GM12878 (cell line): ENCODE measurements around the gene SLAMF9. TPM values are rescaled to one million over a fixed set of nuclear protein-coding genes. Genes with fewer than 3 reads are reported as not detected.

Source experiments
- ATAC-seq: fragments of 200-7000 bp; cut with Tn5 transposase; 3 replicates; pipeline ENCODE4 v1.9.1; 2020; ENCODE audit warnings: mild to moderate bottlenecking, moderate library complexity
- BruUV-seq: library from RNA; stranded (reverse); fragments of 400-500 nt; replicated peaks from 2 replicates; lab custom pipeline; 2021; lab: Mats Ljungman, UMichigan
- CTCF ChIA-PET: fragments of 300-600 bp; sonication (Branson Sonifier 250); formaldehyde crosslinking; extraction: SDS; loops from one replicate; lab custom pipeline; 2021; ENCODE audit warnings: inconsistent platforms; lab: Yijun Ruan, JAX
- POLR2A ChIA-PET: fragments of 350-600 bp; formaldehyde crosslinking; extraction: SDS; loops from one replicate; lab custom pipeline; 2021; ENCODE audit warnings: inconsistent platforms; lab: Charles Lee
- RAD21 ChIA-PET: fragments of 300-600 bp; sonication (Branson Sonifier 250); formaldehyde crosslinking; loops from one replicate; lab custom pipeline; 2023; ENCODE audit warnings: antibody characterized with exemption; ENCODE audit not compliant: unreplicated experiment; lab: Charles Lee
- SMC1A ChIA-PET: fragments of 300-600 bp; sonication (Branson Sonifier 250); formaldehyde crosslinking; loops from one replicate; lab custom pipeline; 2023; ENCODE audit not compliant: unreplicated experiment, uncharacterized antibody; lab: Charles Lee
- DNase-seq: peaks from one replicate; pipeline ENCODE4 v3.0.0-alpha.2; 2011; ENCODE audit warnings: low read depth, low spot score
- FAIRE-seq: peaks from 3 replicates; lab custom pipeline; 2011; peaks lifted over from hg19 to GRCh38; lab: Jason Lieb, UNC
- H2AFZ ChIP-seq: 2 replicates; pipeline ENCODE4 v1.6.0; 2011; ENCODE audit warnings: low read depth, low read length, control low read depth; ENCODE audit not compliant: control insufficient read depth
- H3K27ac ChIP-seq: 2 replicates; pipeline ENCODE4 v1.5.1; 2011; ENCODE audit warnings: control low read depth; ENCODE audit not compliant: control insufficient read depth, insufficient read depth
- H3K27me3 ChIP-seq, 2 experiments: replicated peaks in 1 of 2; 2 replicates each; pipeline versions ENCODE4 v1.6.0 to v1.6.1; 2011; ENCODE audit warnings: low read length in 1 of 2; ENCODE audit not compliant: control insufficient read depth in 2 of 2, insufficient read depth in 2 of 2
- H3K36me3 ChIP-seq, 2 experiments: 2 replicates each; pipeline ENCODE4 v1.5.1; 2011; ENCODE audit warnings: low read length in 1 of 2; ENCODE audit not compliant: control insufficient read depth in 2 of 2, insufficient read depth in 2 of 2
- H3K4me1 ChIP-seq: 2 replicates; pipeline ENCODE4 v1.6.1; 2011; ENCODE audit warnings: mild to moderate bottlenecking, low read length, moderate library complexity, mixed read lengths; ENCODE audit not compliant: control insufficient read depth, insufficient read depth
- H3K4me2 ChIP-seq: 2 replicates; pipeline ENCODE4 v1.6.0; 2011; ENCODE audit warnings: control low read depth; ENCODE audit not compliant: control insufficient read depth, insufficient read depth
- H3K4me3 ChIP-seq: fragments of 200-600 bp; sonication (generic); 2 replicates; pipeline ENCODE4 v1.5.1; 2016
- H3K79me2 ChIP-seq: 2 replicates; pipeline ENCODE4 v1.6.0; 2011; ENCODE audit warnings: low read length; ENCODE audit not compliant: control insufficient read depth, insufficient read depth
- H3K9ac ChIP-seq: 2 replicates; pipeline ENCODE4 v1.8.0; 2011; ENCODE audit warnings: low read length, control low read depth, mixed read lengths; ENCODE audit not compliant: control insufficient read depth, insufficient read depth
- H3K9me3 ChIP-seq: replicated peaks from 3 replicates; pipeline ENCODE4 v1.5.1; 2011; ENCODE audit warnings: mild to moderate bottlenecking, low read length; ENCODE audit not compliant: control insufficient read depth, insufficient read depth
- H4K20me1 ChIP-seq: 2 replicates; pipeline ENCODE4 v1.6.0; 2011; ENCODE audit not compliant: control insufficient read depth, insufficient read depth
- MTA3 ChIP-seq: IDR thresholded peaks from 2 replicates; pipeline ENCODE4 v1.6.1; 2012; ENCODE audit warnings: low read length, inconsistent platforms, borderline replicate concordance
- RAD51 ChIP-seq: fragments of 450-650 bp; IDR thresholded peaks from 2 replicates; pipeline ENCODE4 v1.6.1; 2016; ENCODE audit warnings: moderate library complexity, mild to moderate bottlenecking, inconsistent platforms
- SPI1 ChIP-seq: IDR thresholded peaks from 2 replicates; pipeline ENCODE4 v1.6.1; 2011; ENCODE audit warnings: low read depth, mild to moderate bottlenecking, low read length, moderate library complexity, borderline replicate concordance; ENCODE audit not compliant: insufficient read depth
- YBX1 ChIP-seq: fragments of 450-650 bp; IDR thresholded peaks from 2 replicates; pipeline ENCODE4 v1.6.1; 2016; ENCODE audit warnings: antibody characterized with exemption
- YY1 ChIP-seq: IDR thresholded peaks from 2 replicates; pipeline ENCODE4 v1.6.1; 2011; ENCODE audit warnings: low read depth, mild to moderate bottlenecking, low read length
- WGBS: methylation state at CpG from one replicate; pipeline ENCODE4 v1.1.6; 2016; ENCODE audit warnings: low lambda C conversion rate; ENCODE audit not compliant: insufficient replicate concordance, insufficient coverage; ENCODE audit errors: missing lambda C conversion rate; 5-methylcytosine and 5-hydroxymethylcytosine counted together
- in situ Hi-C: fragments of 300-500 bp; cut with MboI; formaldehyde crosslinking; loops from 9 replicates; pipeline ENCODE4 v1.14.3; 2018; ENCODE audit warnings: mixed read lengths
- intact Hi-C: fragments of 100-400 bp; cut with micrococcal nuclease; formaldehyde crosslinking; loops from one replicate; pipeline ENCODE4 v1.14.2; 2022; ENCODE audit not compliant: unreplicated experiment
- polyA plus RNA-seq, 11 experiments: library from polyadenylated mRNA; depleted of rRNA in 4 of 11; unstranded in 6 of 11; stranded (reverse) in 5 of 11; fragments of >200 nt; fragmentation: Nextera tagmentation in 4 of 11; fragmentation: Illumina TruSeq in 1 of 11; extraction: Ambion mirVana in 4 of 11; extraction: Trizol in 1 of 11; gene quantifications; 1 replicate in 1 of 11; 2 replicates in 10 of 11; pipeline versions ENCODE4 v1.2.1 to v1.2.3, GENCODE V29; 2011 to 2016; ENCODE audit warnings: inconsistent platforms in 2 of 11, missing spikeins in 2 of 11, low read depth in 1 of 11
- total RNA-seq, 4 experiments: library from RNA; depleted of rRNA in 3 of 4; stranded (reverse); fragments of >200 nt in 3 of 4; fragmentation: Illumina TruSeq in 1 of 4; extraction: Trizol in 1 of 4; gene quantifications; 2 replicates each; pipeline versions ENCODE4 v1.2.1 to v1.2.3, GENCODE V29; 2013 to 2021
- TF ChIP-seq, protein P1 (sequence below): fragments of 450-650 bp; IDR thresholded peaks from 2 replicates; pipeline ENCODE4 v1.6.1; 2017; ENCODE audit warnings: mild to moderate bottlenecking
- TF ChIP-seq, protein P2 (sequence below): fragments of 450-650 bp; conservative IDR thresholded peaks from 2 replicates; pipeline ENCODE4 v1.6.1; 2017; ENCODE audit warnings: mild to moderate bottlenecking, moderate library complexity
- TF ChIP-seq, protein P3 (sequence below): IDR thresholded peaks from 2 replicates; pipeline ENCODE4 v1.6.1; 2011; ENCODE audit warnings: low read depth, mild to moderate bottlenecking, low read length, moderate library complexity, borderline replicate concordance; ENCODE audit errors: extremely low read depth
- TF ChIP-seq, protein P4 (sequence below): fragments of 450-650 bp; IDR thresholded peaks from 2 replicates; pipeline ENCODE4 v1.6.1; 2017; ENCODE audit warnings: mild to moderate bottlenecking, moderate library complexity
- TF ChIP-seq, protein P5 (sequence below): IDR thresholded peaks from 2 replicates; pipeline ENCODE4 v1.6.1; 2011; ENCODE audit warnings: borderline replicate concordance, low read depth, mild to moderate bottlenecking, moderate library complexity, mixed read lengths, low read length; ENCODE audit not compliant: insufficient read depth; ENCODE audit errors: extremely low read length

The SLAMF9 gene
- total and polyA plus RNA-seq, 10 of the 15 experiments (the other 5 are each of a cell fraction or from before 2014, with no cell fraction given): not detected

DNA sequence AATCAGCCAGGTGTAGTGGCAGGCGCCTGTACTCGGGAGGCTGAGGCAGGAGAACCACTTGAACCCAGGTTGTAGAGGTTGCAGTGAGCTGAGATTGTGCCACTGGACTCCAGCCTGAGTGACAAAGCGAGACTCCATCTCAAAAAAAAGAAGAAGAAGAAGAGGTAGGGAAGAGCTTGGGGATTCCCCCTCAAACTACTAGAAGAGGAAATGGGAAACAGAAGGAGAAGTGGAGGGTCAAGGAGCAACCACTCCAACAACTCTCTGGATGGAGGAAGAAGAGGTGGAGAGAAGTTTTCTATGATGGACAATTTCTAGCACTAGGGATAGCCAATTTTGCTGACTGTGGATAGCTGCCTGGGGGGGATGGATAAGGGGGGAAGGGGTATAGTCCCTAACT is 14.9 kb upstream of the SLAMF9 start:
- H3K9ac ChIP-seq: no peak overlapping the region
- H2AFZ ChIP-seq: no peak overlapping the region
- ATAC-seq (no peak), DNase-seq (no peak), FAIRE-seq (no peak)
- CTCF ChIA-PET: interaction anchor here (0.7 to 1.4 kb wide), 2 partner anchors 33 to 39 kb away, joined by 3 read pairs; no protein-coding TSS in a partner anchor
- in situ Hi-C loops: no loop called here
- RAD21 ChIA-PET: interaction anchor here (0.7 to 0.9 kb wide), 3 partner anchors 13 to 76 kb away, joined by 3 to 4 read pairs (median 3); no protein-coding TSS in a partner anchor
- 47% methylated on average over 3 of the region's 3 CpGs for WGBS
- H3K79me2 ChIP-seq: no peaks in the 10 kb centered on the region
- no peaks in the 10 kb centered on the region for H3K36me3 ChIP-seq
- intact Hi-C loops: no loop called here
- H3K4me1 ChIP-seq: no peaks in the 10 kb centered on the region
- H3K27me3 ChIP-seq: peaks cover 4 to 7% of the 10 kb centered on the region in 2 experiments; a peak in 3 of 4 replicates
- H3K27ac ChIP-seq: no peak overlapping the region
- H4K20me1 ChIP-seq: no peaks in the 10 kb centered on the region
- SMC1A ChIA-PET: no interaction called here
- no peak overlapping the region for H3K4me3 ChIP-seq
- BruUV-seq: no TSS peak
- no peaks in the 10 kb centered on the region for H3K9me3 ChIP-seq
- POLR2A ChIA-PET: no interaction called here
- H3K4me2 ChIP-seq: no peak overlapping the region
- TF ChIP-seq MTA3 (no peak), YBX1 (no peak), SPI1 (no peak), YY1 (no peak), RAD51 (no peak)
- TF ChIP-seq, protein P1, sequence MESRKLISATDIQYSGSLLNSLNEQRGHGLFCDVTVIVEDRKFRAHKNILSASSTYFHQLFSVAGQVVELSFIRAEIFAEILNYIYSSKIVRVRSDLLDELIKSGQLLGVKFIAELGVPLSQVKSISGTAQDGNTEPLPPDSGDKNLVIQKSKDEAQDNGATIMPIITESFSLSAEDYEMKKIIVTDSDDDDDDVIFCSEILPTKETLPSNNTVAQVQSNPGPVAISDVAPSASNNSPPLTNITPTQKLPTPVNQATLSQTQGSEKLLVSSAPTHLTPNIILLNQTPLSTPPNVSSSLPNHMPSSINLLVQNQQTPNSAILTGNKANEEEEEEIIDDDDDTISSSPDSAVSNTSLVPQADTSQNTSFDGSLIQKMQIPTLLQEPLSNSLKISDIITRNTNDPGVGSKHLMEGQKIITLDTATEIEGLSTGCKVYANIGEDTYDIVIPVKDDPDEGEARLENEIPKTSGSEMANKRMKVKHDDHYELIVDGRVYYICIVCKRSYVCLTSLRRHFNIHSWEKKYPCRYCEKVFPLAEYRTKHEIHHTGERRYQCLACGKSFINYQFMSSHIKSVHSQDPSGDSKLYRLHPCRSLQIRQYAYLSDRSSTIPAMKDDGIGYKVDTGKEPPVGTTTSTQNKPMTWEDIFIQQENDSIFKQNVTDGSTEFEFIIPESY: no peak
- TF ChIP-seq, protein P2, sequence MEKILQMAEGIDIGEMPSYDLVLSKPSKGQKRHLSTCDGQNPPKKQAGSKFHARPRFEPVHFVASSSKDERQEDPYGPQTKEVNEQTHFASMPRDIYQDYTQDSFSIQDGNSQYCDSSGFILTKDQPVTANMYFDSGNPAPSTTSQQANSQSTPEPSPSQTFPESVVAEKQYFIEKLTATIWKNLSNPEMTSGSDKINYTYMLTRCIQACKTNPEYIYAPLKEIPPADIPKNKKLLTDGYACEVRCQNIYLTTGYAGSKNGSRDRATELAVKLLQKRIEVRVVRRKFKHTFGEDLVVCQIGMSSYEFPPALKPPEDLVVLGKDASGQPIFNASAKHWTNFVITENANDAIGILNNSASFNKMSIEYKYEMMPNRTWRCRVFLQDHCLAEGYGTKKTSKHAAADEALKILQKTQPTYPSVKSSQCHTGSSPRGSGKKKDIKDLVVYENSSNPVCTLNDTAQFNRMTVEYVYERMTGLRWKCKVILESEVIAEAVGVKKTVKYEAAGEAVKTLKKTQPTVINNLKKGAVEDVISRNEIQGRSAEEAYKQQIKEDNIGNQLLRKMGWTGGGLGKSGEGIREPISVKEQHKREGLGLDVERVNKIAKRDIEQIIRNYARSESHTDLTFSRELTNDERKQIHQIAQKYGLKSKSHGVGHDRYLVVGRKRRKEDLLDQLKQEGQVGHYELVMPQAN: no peak
- TF ChIP-seq, protein P3, sequence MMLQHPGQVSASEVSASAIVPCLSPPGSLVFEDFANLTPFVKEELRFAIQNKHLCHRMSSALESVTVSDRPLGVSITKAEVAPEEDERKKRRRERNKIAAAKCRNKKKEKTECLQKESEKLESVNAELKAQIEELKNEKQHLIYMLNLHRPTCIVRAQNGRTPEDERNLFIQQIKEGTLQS: no peak
- TF ChIP-seq, protein P4, sequence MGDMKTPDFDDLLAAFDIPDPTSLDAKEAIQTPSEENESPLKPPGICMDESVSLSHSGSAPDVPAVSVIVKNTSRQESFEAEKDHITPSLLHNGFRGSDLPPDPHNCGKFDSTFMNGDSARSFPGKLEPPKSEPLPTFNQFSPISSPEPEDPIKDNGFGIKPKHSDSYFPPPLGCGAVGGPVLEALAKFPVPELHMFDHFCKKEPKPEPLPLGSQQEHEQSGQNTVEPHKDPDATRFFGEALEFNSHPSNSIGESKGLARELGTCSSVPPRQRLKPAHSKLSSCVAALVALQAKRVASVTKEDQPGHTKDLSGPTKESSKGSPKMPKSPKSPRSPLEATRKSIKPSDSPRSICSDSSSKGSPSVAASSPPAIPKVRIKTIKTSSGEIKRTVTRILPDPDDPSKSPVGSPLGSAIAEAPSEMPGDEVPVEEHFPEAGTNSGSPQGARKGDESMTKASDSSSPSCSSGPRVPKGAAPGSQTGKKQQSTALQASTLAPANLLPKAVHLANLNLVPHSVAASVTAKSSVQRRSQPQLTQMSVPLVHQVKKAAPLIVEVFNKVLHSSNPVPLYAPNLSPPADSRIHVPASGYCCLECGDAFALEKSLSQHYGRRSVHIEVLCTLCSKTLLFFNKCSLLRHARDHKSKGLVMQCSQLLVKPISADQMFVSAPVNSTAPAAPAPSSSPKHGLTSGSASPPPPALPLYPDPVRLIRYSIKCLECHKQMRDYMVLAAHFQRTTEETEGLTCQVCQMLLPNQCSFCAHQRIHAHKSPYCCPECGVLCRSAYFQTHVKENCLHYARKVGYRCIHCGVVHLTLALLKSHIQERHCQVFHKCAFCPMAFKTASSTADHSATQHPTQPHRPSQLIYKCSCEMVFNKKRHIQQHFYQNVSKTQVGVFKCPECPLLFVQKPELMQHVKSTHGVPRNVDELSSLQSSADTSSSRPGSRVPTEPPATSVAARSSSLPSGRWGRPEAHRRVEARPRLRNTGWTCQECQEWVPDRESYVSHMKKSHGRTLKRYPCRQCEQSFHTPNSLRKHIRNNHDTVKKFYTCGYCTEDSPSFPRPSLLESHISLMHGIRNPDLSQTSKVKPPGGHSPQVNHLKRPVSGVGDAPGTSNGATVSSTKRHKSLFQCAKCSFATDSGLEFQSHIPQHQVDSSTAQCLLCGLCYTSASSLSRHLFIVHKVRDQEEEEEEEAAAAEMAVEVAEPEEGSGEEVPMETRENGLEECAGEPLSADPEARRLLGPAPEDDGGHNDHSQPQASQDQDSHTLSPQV: no peak
- TF ChIP-seq, protein P5, sequence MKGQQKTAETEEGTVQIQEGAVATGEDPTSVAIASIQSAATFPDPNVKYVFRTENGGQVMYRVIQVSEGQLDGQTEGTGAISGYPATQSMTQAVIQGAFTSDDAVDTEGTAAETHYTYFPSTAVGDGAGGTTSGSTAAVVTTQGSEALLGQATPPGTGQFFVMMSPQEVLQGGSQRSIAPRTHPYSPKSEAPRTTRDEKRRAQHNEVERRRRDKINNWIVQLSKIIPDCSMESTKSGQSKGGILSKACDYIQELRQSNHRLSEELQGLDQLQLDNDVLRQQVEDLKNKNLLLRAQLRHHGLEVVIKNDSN: no peak
